Prostate gland (tissue), 2 donors: Measurements from ENCODE around the gene ITPKB.

Source experiments
- POLR2A ChIP-seq: fragments of 450-650 bp; IDR thresholded peaks from one replicate; pipeline ENCODE4 v1.6.1; 2016; ENCODE audit warnings: antibody characterized with exemption, mild to moderate bottlenecking
- POLR2AphosphoS5 ChIP-seq: sonication (generic); formaldehyde crosslinking; IDR thresholded peaks from one replicate; pipeline ENCODE4 v1.6.1; 2017; ENCODE audit warnings: antibody characterized with exemption
- TF ChIP-seq, protein P1 (sequence below), 4 experiments: fragments of 200-600 bp in 2 of 4; fragments of 450-650 bp in 2 of 4; sonication (generic) in 2 of 4; IDR thresholded peaks; 1 replicate in 3 of 4; 2 replicates in 1 of 4; pipeline ENCODE4 v1.5.1; 2016 to 2019; ENCODE audit warnings: antibody characterized with exemption in 4 of 4, mild to moderate bottlenecking in 2 of 4, moderate library complexity in 2 of 4

DNA sequence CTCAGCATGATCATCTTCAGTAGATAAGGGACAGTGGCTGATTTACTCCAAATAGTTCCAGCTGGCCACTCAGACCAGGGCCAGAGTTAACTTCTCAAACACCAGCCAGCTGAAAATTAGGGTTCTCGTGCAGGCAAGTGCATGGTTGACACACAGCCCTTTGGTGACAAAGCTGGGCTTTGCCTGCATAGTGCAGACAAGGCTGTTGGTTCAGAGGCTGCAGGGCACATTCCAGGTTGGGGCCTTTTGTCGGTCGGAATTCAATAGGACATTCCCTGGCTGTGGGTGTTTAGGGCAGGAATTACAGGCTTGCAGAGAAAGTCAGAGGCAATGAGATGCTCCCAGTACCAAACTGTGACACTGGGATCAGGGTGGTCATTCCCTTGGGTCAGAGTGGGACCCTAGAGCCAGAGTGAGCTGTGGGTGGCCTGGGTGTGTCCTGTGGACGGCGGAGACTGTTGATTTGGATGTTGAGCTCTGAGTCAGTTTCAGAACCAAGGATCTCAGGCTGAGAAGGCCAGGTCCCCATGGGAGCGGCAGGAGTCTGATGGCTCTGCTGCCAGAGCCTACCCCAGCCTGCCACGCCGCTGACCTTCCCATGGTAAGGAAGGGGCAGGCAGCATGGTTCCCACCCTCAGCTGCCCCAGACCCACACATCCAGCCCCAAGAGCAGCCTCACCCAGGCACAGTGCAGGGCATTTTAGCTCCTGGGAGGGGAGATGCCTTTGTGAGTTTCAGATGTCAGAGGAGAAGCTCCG, 134.3 kb downstream of the ITPKB start:
- TF ChIP-seq, protein P1, sequence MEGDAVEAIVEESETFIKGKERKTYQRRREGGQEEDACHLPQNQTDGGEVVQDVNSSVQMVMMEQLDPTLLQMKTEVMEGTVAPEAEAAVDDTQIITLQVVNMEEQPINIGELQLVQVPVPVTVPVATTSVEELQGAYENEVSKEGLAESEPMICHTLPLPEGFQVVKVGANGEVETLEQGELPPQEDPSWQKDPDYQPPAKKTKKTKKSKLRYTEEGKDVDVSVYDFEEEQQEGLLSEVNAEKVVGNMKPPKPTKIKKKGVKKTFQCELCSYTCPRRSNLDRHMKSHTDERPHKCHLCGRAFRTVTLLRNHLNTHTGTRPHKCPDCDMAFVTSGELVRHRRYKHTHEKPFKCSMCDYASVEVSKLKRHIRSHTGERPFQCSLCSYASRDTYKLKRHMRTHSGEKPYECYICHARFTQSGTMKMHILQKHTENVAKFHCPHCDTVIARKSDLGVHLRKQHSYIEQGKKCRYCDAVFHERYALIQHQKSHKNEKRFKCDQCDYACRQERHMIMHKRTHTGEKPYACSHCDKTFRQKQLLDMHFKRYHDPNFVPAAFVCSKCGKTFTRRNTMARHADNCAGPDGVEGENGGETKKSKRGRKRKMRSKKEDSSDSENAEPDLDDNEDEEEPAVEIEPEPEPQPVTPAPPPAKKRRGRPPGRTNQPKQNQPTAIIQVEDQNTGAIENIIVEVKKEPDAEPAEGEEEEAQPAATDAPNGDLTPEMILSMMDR (IDR thresholded peaks at IDR 0.05): no peak
- TF ChIP-seq POLR2A (no peak), POLR2AphosphoS5 (no peak)
